ENCODE data around the gene ENO4. TPM values are rescaled to one million over a fixed set of nuclear protein-coding genes. Genes with fewer than 3 reads are reported as not detected.

The ENO4 gene
- total RNA-seq, 6 donors from 2014 or later, result 0.06 to 3.0 (median 1.1) TPM

GRCh38 chr10:116918583-116918982, 69.3 kb downstream of the ENO4 start:
- H3K4me1 ChIP-seq, result no peaks in the 10 kb centered on the region
- peaks cover 0 to 4% (median 2%) of the 10 kb centered on the region in 4 donors for H3K36me3 ChIP-seq
- H3K9me3 ChIP-seq, result no peaks in the 10 kb centered on the region
- H3K27ac ChIP-seq, result no peak overlapping the region
- TF ChIP-seq POLR2AphosphoS5 (IDR thresholded peaks at IDR 0.05) (no peak), POLR2A (IDR thresholded peaks at IDR 0.05) (no peak), EP300 (IDR thresholded peaks at IDR 0.05) (no peak), CTCF (IDR thresholded peaks at IDR 0.05) (no peak)
- no peak for DNase-seq
- H3K27me3 ChIP-seq, result no peaks in the 10 kb centered on the region
- H3K4me3 ChIP-seq, result no peak overlapping the region
- no peak for ATAC-seq (ENCODE audit: low FRiP score in 2 of 2)
- 95 to 97% methylated on average over 2 of the region's 2 CpGs for WGBS, 2 donors

- H3K4me1 ChIP-seq, result no peaks in the 10 kb centered on the region
- TF ChIP-seq POLR2AphosphoS5 (IDR thresholded peaks at IDR 0.05) (no peak), POLR2A (IDR thresholded peaks at IDR 0.05) (no peak), CTCF (IDR thresholded peaks at IDR 0.05) (no peak), EP300 (IDR thresholded peaks at IDR 0.05) (no peak)
- H3K9me3 ChIP-seq, result no peaks in the 10 kb centered on the region
- DNase-seq, result no peak
- no peak for ATAC-seq (ENCODE audit: low FRiP score in 2 of 2)
- peaks cover 0 to 4% (median 2%) of the 10 kb centered on the region in 4 donors for H3K36me3 ChIP-seq
- H3K27ac ChIP-seq, result no peak overlapping the region
- no peak overlapping the region for H3K4me3 ChIP-seq
- H3K27me3 ChIP-seq, result no peaks in the 10 kb centered on the region
- WGBS, 2 donors, result 91 to 96% methylated on average over 2 of the region's 2 CpGs
These were observed 69.9 kb downstream of the ENO4 start for GRCh38 chr10:116919164-116919563.

GRCh38 chr10:116919706-116920105, 70.4 kb downstream of the ENO4 start:
- Histone ChIP-seq H3K4me3 (no peak overlapping the region), H3K36me3 (peaks cover 0 to 4% (median 2%) of the 10 kb centered on the region in 4 donors), H3K4me1 (no peaks in the 10 kb centered on the region), H3K27ac (no peak overlapping the region), H3K9me3 (no peaks in the 10 kb centered on the region), H3K27me3 (no peaks in the 10 kb centered on the region)
- no peak for TF ChIP-seq EP300 (IDR thresholded peaks at IDR 0.05)
- TF ChIP-seq POLR2A (IDR thresholded peaks at IDR 0.05), result no peak
- no peak for TF ChIP-seq CTCF (IDR thresholded peaks at IDR 0.05)
- no peak for TF ChIP-seq POLR2AphosphoS5 (IDR thresholded peaks at IDR 0.05)
- no peak for DNase-seq
- ATAC-seq (ENCODE audit: low FRiP score in 2 of 2), result no peak
- 46 to 88% methylated on average over 1 to 2 of the region's 2 CpGs for WGBS, 2 donors

GRCh38 chr10:116925056-116925455, 75.8 kb downstream of the ENO4 start:
- WGBS, 2 donors, result 90 to 96% methylated on average over 3 of the region's 3 CpGs
- TF ChIP-seq POLR2AphosphoS5 (IDR thresholded peaks at IDR 0.05) (no peak), CTCF (IDR thresholded peaks at IDR 0.05) (no peak)
- no peaks in the 10 kb centered on the region for H3K27me3 ChIP-seq
- ATAC-seq (ENCODE audit: low FRiP score in 2 of 2), result no peak
- no peak overlapping the region for H3K4me3 ChIP-seq
- no peak for DNase-seq
- no peaks in the 10 kb centered on the region for H3K4me1 ChIP-seq
- peaks cover 0 to 8% (median 4%) of the 10 kb centered on the region in 4 donors for H3K36me3 ChIP-seq
- no peak overlapping the region for H3K27ac ChIP-seq
- H3K9me3 ChIP-seq, result no peaks in the 10 kb centered on the region

GRCh38 chr10:116926426-116926825, 77.1 kb downstream of the ENO4 start:
- no peaks in the 10 kb centered on the region for H3K9me3 ChIP-seq
- H3K4me1 ChIP-seq, result no peaks in the 10 kb centered on the region
- H3K27me3 ChIP-seq, result no peaks in the 10 kb centered on the region
- TF ChIP-seq EP300 (IDR thresholded peaks at IDR 0.05) (no peak), POLR2AphosphoS5 (IDR thresholded peaks at IDR 0.05) (no peak), POLR2A (IDR thresholded peaks at IDR 0.05) (no peak), CTCF (IDR thresholded peaks at IDR 0.05) (no peak)
- 86 to 91% methylated on average over 3 of the region's 3 CpGs for WGBS, 2 donors
- peaks cover 0 to 6% (median 2%) of the 10 kb centered on the region in 4 donors for H3K36me3 ChIP-seq
- DNase-seq (no peak), ATAC-seq (ENCODE audit: low FRiP score in 2 of 2) (no peak)
- H3K4me3 ChIP-seq, result no peak overlapping the region
- no peak overlapping the region for H3K27ac ChIP-seq
